HEK293T (cell line): ENCODE measurements around the gene SPATA2.

ENCODE experiments used
- CTCF ChIA-PET: fragments of 350-600 bp; formaldehyde crosslinking; extraction: SDS; loops from one replicate; lab custom pipeline; 2021; ENCODE audit warnings: antibody characterized with exemption, inconsistent platforms; lab: Yijun Ruan, JAX
- POLR2A ChIA-PET: fragments of 350-600 bp; formaldehyde crosslinking; extraction: SDS; loops from one replicate; lab custom pipeline; 2020; ENCODE audit warnings: antibody characterized with exemption, inconsistent platforms; lab: Yijun Ruan, JAX
- DNase-seq: peaks from one replicate; pipeline ENCODE4 v3.0.0; 2012; ENCODE audit warnings: mixed read lengths; ENCODE audit errors: extremely low spot score
- ARNT ChIP-seq: fragments of 450-650 bp; IDR thresholded peaks from 2 replicates; pipeline ENCODE4 v1.6.1; 2017; ENCODE audit warnings: mild to moderate bottlenecking
- BHLHE40 ChIP-seq: fragments of 450-650 bp; IDR thresholded peaks from 2 replicates; pipeline ENCODE4 v1.6.1; 2016; ENCODE audit warnings: mild to moderate bottlenecking, moderate library complexity, borderline replicate concordance
- CTBP1 ChIP-seq: fragments of 450-650 bp; IDR thresholded peaks from 2 replicates; pipeline ENCODE4 v1.6.1; 2016; ENCODE audit warnings: borderline replicate concordance
- ELF4 ChIP-seq: fragments of 450-650 bp; IDR thresholded peaks from 2 replicates; pipeline ENCODE4 v1.6.1; 2017; ENCODE audit warnings: antibody characterized with exemption
- FOXA1 ChIP-seq: fragments of 450-650 bp; IDR thresholded peaks from 2 replicates; pipeline ENCODE4 v1.6.1; 2016; ENCODE audit warnings: mild to moderate bottlenecking
- FOXK2 ChIP-seq: fragments of 450-650 bp; IDR thresholded peaks from 2 replicates; pipeline ENCODE4 v1.6.1; 2016; ENCODE audit warnings: mild to moderate bottlenecking
- FOXM1 ChIP-seq: fragments of 450-650 bp; IDR thresholded peaks from 2 replicates; pipeline ENCODE4 v1.6.1; 2017; ENCODE audit warnings: mild to moderate bottlenecking, borderline replicate concordance
- HDGF ChIP-seq: fragments of 450-650 bp; IDR thresholded peaks from 2 replicates; pipeline ENCODE4 v1.6.1; 2017; ENCODE audit warnings: antibody characterized with exemption, borderline replicate concordance
- L3MBTL2 ChIP-seq: fragments of 450-650 bp; conservative IDR thresholded peaks from 2 replicates; pipeline ENCODE4 v1.6.1; 2016; ENCODE audit warnings: mild to moderate bottlenecking
- LEF1 ChIP-seq: fragments of 450-650 bp; IDR thresholded peaks from 2 replicates; pipeline ENCODE4 v1.6.1; 2017; ENCODE audit warnings: mild to moderate bottlenecking, borderline replicate concordance
- NFRKB ChIP-seq: fragments of 450-650 bp; IDR thresholded peaks from 2 replicates; pipeline ENCODE4 v1.6.1; 2016; ENCODE audit warnings: mild to moderate bottlenecking, moderate library complexity
- SP1 ChIP-seq: fragments of 450-650 bp; IDR thresholded peaks from 2 replicates; pipeline ENCODE4 v1.6.1; 2017
- SUZ12 ChIP-seq: fragments of 450-650 bp; IDR thresholded peaks from 2 replicates; pipeline ENCODE4 v1.6.1; 2016; ENCODE audit warnings: mild to moderate bottlenecking
- TARDBP ChIP-seq: fragments of 450-650 bp; IDR thresholded peaks from 2 replicates; pipeline ENCODE4 v1.6.1; 2016
- ZNF384 ChIP-seq: fragments of 450-650 bp; IDR thresholded peaks from 2 replicates; pipeline ENCODE4 v1.6.1; 2016
- TF ChIP-seq, protein P1 (sequence below): fragments of 450-650 bp; IDR thresholded peaks from 2 replicates; pipeline ENCODE4 v1.6.1; 2016

Gene SPATA2

DNA sequence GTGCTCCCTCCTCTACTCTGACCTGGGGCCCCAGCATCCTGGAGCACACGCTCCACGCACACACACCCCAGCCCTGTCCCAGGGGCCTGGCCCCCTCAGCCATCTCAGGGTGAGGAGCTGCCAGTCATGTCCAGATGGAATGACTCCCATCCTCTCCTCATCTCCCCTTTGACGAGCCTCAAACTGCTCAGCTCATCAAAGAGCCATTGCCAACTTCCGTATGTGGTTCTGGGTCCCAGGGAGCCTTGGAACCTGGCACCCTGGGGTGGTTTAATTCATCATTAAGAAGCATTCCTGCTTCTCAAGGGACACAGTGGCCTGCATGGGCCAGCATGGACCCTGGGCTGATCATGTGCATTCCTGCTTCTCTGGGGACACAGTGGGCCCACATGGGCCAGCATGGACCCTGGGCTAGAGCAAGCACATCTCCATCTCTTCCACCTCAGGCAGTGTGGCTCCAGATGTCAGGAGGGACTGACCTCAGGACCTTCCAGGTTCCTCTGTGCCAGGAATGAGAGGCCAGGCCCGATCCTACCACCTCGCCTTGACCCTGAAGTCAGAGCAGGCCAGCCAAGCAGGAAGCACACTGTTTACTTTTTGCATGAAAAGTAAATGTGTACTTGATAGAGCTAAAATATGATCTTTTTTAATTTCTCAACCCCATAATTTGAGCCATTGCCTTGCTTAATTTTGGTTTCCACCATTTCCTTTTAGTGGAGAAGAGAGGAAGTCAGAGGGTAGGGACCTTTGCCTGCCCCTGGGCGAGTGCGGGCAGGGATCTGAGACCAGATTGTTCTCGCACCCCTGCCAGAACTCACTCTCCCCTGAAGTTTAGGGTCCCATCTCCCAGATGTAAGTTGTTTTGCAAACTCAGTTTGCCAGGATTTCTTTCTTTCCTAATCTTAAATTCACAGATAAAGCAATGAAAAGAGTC lies 26.1 kb downstream of the SPATA2 start:
- POLR2A ChIA-PET: interaction anchor here (0.6 to 0.7 kb wide), 2 partner anchors 15 to 17 kb away, joined by 3 to 4 read pairs; no protein-coding TSS in a partner anchor
- no peak for DNase-seq
- TF ChIP-seq ZNF384 (no peak), HDGF (no peak), SUZ12 (no peak), FOXA1 (no peak), FOXK2 (no peak), ELF4 (no peak), L3MBTL2 (no peak), ARNT (no peak), BHLHE40 (no peak), SP1 (no peak), TARDBP (no peak), CTBP1 (no peak)
- TF ChIP-seq, protein P1, sequence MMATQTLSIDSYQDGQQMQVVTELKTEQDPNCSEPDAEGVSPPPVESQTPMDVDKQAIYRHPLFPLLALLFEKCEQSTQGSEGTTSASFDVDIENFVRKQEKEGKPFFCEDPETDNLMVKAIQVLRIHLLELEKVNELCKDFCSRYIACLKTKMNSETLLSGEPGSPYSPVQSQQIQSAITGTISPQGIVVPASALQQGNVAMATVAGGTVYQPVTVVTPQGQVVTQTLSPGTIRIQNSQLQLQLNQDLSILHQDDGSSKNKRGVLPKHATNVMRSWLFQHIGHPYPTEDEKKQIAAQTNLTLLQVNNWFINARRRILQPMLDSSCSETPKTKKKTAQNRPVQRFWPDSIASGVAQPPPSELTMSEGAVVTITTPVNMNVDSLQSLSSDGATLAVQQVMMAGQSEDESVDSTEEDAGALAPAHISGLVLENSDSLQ: no peak
- CTCF ChIA-PET: interaction anchor here (1.4 to 2.6 kb wide), 2 partner anchors 22 to 281 kb away, joined by 3 to 7 read pairs; no protein-coding TSS in a partner anchor

DNA sequence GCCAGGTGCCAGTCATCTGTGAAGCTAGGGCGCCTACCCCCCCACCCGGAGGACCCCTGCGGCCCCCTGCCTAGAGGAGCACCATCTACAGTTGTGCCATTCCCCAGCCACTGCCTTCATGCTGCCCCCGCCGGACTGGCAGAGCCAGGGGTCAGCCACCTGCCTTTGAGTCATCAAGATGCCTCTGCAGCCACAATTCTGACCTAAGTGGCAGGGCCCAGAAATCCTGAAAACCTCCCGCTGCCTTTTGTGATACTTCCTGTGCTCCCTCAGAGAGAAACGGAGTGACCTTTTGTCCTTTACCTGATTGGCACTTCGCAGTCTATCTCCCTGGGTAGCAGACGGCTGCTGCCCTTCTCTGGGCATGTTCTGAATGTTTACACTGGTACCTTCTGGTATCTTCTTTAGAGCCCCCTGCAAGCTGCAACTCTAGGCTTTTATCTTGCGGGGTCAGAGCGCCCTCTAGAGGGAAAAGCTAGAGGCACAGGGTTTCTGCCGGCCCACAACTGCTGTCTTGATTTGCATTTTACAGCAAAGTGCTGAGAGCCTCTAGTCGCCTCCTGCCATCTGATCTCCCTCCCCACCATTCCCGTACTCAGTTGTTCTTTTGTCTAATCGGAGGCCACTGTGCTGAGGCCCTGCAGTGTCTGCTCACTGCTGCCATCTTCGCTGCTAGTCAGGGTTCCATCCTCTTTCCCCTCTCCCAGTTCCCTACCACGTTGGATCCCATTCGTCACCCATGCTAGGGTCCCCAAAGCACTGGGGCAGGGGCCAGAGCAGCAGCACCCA lies 26.9 kb downstream of the SPATA2 start:
- TF ChIP-seq ELF4: no peak
- no peak for TF ChIP-seq ARNT
- no peak for TF ChIP-seq BHLHE40
- no peak for TF ChIP-seq NFRKB
- peak; percentile 78 for DNase-seq
- ChIA-PET POLR2A (no interaction called here), CTCF (interaction anchor here (0.7 to 2.6 kb wide), 6 partner anchors 12 to 346 kb away, joined by 3 to 7 read pairs (median 4); no protein-coding TSS in a partner anchor)

DNA sequence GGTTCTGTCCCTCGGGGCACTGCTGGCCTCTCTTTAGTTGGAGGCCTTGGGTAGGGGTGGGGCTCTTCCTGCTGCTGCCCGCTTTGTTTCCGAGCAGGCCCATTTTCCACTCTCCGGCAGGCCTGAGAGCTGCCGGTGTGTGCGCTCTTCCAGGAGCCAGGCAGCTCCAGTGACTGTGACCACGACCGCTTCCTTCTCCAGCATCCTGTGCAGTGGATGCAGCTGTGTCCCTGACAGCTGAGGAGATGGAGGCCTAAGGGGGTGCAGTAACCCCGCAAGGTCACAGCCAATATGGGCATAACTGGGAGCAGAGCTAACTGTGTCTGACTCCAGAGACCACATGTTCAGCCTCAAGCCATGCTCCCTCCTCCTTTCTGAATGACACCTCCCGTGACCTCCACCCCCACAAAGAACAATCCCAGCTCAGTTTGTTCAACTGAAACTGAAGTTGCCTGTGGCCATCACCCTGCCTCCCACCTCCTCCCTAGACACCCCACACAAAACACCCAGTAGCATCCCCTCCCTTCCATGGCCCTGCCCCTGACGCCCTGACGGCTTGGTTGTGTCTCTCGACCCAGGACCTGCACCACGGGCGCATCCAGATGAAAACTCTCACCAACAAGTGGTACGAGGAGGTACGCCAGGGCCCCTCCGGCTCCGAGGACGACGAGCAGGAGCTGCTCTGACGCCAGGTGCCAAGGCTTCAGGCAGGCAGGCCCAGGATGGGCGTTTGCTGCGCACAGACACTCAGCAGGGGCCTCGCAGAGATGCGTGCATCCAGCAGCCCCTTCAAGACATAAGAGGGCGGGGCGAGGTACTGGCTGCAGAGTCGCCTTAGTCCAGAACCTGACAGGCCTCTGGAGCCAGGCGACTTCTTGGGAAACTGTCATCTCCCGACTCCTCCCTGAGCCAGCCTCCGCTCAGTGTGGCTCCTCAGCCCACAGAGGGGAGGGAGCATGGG lies 27.8 kb downstream of the SPATA2 start:
- TF ChIP-seq, protein P1: no peak
- TF ChIP-seq L3MBTL2: no peak
- TF ChIP-seq ZNF384: no peak
- TF ChIP-seq ARNT: no peak
- TF ChIP-seq FOXK2: no peak
- TF ChIP-seq ELF4: no peak
- no peak for TF ChIP-seq TARDBP
- TF ChIP-seq BHLHE40: no peak
- TF ChIP-seq HDGF: no peak
- no peak for TF ChIP-seq SP1
- TF ChIP-seq NFRKB: no peak
- TF ChIP-seq FOXA1: no peak
- TF ChIP-seq FOXM1: no peak
- TF ChIP-seq LEF1: no peak
- no peak for DNase-seq
- ChIA-PET POLR2A (no interaction called here), CTCF (interaction anchor here (0.7 to 2.6 kb wide), 7 partner anchors 12 to 345 kb away, joined by 3 to 7 read pairs (median 4); no protein-coding TSS in a partner anchor)

DNA sequence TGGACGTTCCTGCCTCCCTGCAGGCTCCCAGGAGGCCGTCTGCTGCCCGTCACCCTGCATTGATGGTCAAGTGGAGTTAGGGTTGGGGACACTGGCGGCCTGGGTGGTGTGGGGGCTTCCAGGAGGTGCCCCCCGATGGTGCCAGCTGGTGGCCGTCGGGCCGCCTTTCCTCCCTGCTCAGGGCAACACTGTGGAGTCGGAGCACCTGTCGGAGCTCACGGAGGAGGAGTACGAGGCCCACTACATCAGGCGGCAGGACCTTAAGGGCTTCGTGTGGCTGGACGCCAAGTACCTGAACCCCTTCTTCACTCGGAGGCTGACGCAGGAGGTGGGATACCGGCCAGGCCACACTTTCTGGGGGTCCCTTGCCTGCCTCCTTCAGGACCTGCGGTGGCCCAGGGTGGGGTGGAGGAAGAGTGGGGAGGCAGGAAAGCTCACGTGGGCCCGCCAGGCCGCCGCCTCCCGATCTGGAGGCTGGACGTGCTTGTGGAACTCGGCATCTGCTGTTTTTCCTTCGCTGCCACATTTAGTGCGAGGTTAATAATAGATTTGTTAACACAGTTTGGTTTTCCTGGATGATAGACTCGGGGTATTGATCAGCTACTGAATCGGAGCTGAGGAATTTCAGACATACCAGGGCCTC lies 28.6 kb downstream of the SPATA2 start:
- CTCF ChIA-PET: interaction anchor here (1.0 to 2.6 kb wide), 4 partner anchors 13 to 345 kb away, joined by 4 to 7 read pairs (median 6); no protein-coding TSS in a partner anchor
- POLR2A ChIA-PET: no interaction called here
- TF ChIP-seq SUZ12 (no peak), ELF4 (no peak)
- no peak for DNase-seq

DNA sequence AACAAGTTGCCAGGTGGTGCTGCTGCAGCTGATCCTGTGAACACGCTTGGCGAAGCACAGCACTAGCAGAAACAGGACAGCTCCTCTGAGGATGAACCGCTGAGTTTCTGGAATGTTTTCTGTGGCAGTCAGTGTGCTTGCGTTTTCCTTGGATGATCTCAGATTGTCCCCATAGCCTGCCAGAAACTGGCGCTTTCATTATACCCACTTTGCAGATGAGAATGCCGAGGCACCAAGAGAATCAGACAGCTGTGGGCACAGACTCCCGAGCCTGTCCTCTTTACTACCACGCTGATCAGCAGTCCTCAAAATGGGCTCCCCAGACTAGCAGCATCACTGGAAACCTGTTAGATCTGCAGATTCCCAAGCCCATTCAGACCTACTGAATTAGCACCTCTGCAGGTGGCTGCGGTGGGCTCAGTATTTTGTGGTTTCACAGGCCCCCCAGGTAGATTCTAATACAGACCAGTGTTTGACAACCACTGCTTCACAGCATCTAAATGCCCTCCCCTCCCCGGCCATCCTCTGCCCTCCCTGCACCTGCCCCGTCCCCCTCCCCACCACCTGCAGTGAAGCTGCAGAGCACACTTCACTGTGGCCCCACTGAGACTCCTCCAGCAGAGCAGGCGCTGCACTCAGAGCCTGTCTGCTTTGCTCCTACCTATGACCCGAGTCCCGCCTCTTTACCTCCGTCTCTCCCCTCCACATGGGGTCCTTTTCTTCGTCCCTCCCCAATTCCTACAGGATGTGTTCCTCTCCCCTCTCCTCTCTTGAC lies 29.6 kb downstream of the SPATA2 start:
- DNase-seq: no peak
- ChIA-PET POLR2A (no interaction called here), CTCF (interaction anchor here (0.6 kb wide), 1 partner anchor 274 kb away, joined by 3 read pairs; no protein-coding TSS in a partner anchor)
- TF ChIP-seq SP1 (no peak), FOXM1 (no peak), TARDBP (no peak), ARNT (no peak), SUZ12 (no peak), CTBP1 (no peak), HDGF (no peak), L3MBTL2 (no peak), FOXK2 (no peak), ELF4 (no peak), FOXA1 (no peak), LEF1 (no peak), ZNF384 (no peak)
- TF ChIP-seq, protein P1: no peak
